Measurements from ENCODE around the gene DCC.

DNA sequence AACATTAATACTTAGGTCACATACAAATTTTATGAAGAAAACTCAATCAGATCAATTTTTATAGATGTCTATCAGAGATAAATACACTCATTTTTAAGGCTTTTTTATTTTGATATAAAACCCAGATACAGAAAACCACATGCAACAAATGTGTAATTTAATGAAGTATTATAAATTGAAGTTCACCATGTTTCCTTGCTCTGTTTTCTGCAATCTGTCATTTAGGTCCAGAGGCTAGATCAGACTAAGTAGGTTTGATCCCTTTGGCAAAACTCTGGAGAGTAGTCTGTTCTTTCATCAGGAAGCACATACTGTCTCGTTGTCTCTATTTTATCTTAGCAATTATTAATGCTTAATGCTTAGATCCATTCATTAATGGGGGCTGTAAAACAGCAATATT, 1042.9 kb downstream of the DCC start:
- TF ChIP-seq, protein P1, sequence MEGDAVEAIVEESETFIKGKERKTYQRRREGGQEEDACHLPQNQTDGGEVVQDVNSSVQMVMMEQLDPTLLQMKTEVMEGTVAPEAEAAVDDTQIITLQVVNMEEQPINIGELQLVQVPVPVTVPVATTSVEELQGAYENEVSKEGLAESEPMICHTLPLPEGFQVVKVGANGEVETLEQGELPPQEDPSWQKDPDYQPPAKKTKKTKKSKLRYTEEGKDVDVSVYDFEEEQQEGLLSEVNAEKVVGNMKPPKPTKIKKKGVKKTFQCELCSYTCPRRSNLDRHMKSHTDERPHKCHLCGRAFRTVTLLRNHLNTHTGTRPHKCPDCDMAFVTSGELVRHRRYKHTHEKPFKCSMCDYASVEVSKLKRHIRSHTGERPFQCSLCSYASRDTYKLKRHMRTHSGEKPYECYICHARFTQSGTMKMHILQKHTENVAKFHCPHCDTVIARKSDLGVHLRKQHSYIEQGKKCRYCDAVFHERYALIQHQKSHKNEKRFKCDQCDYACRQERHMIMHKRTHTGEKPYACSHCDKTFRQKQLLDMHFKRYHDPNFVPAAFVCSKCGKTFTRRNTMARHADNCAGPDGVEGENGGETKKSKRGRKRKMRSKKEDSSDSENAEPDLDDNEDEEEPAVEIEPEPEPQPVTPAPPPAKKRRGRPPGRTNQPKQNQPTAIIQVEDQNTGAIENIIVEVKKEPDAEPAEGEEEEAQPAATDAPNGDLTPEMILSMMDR (IDR thresholded peaks at IDR 0.05): no peak
- TF ChIP-seq POLR2A (IDR thresholded peaks at IDR 0.05): no peak
